Measurements from ENCODE around the gene CYP2C18.
"Not testable (repeated sequence)": the region's sequence is repeated elsewhere in the genome, so short reads cannot be mapped to it uniquely, and the experiment has no call there.

Gene CYP2C18

GRCh38 chr10:94683214-94684054 is at the start of gene CYP2C18:
Gene CYP2C18, plus strand, starts transcription at chr10:94683729. Its CDS starts 91 bp downstream, at chr10:94683820.
- DNase-seq: no peak

- not testable (repeated sequence) for DNase-seq
Observed at GRCh38 chr10:94638097-94638496, 45.4 kb upstream of the CYP2C18 start.

- DNase-seq: no peak
Observed at GRCh38 chr10:94639902-94640301, 43.6 kb upstream of the CYP2C18 start.

DNA sequence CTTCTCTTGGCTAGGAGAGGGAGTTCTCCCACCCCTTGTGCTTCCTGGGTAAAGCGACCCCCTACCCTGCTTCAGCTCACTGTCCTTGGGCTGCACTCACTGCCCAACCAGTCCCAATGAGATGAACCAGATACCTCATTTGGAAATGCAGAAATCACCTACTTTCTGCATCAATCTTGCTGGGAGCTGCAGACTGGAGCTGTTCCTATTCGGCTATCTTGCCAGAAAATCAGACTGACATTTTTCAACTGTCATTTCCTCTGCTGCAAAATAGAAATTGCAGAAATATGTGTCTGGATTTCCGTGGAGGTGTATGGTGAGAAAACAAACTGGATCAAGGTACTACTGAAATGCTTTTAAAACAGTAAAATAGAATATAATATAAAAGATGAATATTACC is 43.0 kb upstream of the CYP2C18 start:
- no peak for DNase-seq

DNA sequence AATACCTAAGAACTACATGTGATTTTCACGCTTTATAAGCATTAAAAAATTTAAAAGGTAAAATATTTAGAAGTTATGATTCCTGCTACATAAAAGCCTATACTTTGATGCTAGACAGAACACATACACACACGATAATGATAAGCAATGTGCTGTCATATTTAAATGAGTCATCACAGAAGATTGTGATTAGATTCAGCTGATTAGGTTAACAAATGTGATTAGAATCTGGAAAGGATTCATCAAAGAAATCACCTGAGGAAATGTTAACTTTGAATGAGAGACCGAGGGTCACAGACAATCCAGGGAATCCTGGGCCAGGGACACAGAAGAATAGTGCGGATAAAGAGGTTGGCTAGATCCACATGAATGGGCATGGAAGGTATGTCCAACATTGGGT is 42.0 kb upstream of the CYP2C18 start:
- no peak for DNase-seq

- DNase-seq: no peak
Observed at GRCh38 chr10:94644352-94644751, 39.2 kb upstream of the CYP2C18 start.

DNA sequence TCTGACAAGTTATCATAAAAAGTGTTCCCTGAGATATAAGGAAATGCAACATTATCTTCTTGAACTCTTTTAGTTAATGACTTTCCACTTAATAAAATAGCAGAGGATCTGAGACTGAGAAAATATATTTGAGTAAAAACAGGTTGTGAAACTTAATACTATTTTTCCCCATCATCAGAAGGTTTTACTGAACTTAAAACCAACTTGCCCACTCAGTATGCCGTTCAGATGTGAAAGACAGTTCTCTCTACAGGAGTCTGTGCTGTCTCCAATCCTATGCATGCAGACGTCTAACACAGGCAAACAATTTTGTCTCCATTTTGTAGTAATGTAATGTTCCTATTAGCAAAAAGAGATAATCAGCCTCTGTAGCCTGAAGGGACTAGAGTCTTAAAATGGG is 38.2 kb upstream of the CYP2C18 start:
- DNase-seq: no peak

GRCh38 chr10:94655201-94655600 is 28.3 kb upstream of the CYP2C18 start:
- not testable (repeated sequence) for DNase-seq

DNA sequence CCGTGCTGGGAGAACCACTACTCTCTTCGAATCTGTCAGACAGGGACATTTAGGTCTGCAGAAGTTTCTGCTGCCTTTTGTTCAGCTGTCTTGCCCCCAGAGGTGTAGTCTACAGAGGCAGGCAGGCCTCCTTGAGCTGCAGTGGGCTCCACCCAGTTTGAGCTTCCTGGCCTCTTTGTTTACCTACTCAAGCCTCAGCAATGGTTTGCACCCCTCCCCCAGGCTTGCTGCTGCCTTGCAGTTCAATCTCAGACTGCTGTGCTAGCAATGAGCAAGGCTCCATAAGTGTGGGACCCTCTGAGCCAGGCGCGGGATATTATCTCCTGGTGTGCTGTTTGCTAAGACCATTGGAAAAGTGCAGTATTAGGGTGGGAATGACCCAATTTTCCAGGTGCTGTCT is 20.5 kb upstream of the CYP2C18 start:
- DNase-seq: not testable (repeated sequence)

DNA sequence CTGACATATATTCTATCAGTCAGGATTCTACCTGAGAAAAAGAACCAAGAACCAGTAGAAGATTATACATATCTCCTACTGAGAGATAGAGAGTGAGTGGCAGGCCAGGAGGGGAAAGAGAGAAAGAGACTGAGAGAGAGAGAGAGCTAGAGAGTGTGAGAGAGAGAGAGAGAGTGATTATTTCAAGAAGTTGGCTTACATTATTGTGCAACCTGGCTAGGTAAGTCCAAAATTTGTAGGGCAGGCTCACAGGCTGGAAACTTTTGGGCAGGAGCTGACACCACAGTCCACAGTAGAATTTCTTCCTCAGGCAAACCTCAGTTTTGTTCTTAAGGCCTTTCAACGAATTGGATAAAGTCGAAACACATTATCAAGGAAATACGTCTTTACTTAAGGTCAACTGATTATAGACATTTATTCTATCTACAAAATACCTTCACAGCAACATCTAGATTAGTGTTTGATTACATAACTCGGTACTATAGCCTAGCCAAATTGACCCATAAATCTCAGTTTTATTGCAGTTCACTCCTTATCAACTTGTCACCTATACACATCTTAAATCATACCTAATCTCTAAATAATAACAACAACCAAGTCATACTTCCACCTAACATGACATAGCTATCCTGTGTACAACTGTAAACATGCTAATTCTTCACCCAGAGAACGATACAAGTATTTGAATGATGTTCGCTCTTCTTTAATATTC is 17.0 kb upstream of the CYP2C18 start:
- no peak for DNase-seq

DNA sequence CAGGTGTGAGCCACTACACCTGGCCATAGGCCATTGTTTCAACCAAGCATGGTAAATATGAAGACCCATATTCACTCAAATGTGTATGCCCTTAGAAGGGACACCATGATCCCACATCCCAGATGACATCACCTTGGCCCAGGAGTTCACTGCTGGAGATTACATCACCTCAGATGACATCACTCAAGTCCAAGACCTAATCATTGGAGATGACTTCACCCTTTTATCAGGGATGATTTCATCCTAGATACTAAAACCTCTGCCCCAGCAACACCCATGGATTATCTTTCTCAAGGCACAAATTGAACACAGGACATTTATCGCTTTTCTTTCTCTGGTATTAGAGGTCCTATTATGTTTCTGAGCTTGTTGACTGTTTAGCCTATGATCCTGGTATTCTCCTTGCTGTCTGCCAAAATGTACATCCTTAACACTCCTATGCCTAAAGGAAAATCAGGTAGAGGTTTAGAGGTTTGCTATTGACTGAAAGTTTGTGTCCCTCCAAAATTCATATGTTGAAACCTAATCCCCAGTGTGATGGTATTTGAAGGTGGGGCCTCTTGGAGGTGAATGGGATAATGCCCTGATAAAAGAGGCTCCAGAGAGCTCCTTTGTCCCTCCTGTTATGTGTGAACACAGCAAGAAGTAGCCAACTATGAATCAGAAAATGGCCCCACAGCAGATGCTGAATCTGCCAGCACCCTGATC is 9.8 kb upstream of the CYP2C18 start:
- no peak for DNase-seq

- no peak for DNase-seq
Observed at GRCh38 chr10:94676496-94676895, 7.0 kb upstream of the CYP2C18 start.

GRCh38 chr10:94677691-94678090 is 5.8 kb upstream of the CYP2C18 start:
- no peak for DNase-seq

DNA sequence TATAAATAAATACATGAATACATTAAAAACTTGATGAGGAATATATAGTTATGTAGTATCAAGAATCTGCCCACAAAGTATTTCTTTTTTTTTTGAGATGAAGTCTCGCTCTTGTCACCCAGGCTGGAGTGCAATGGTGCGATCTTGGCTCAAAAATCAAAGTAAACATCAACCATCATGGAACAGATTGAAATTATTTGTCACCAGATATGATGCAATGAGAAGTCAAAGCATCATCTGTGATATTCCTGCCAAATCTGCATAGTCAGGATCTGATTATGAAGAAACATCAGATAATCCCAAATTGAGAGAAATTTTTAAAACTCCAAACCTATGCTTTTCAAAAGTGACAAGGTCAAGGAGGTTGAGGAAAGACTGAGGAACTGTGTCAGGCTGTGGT is 5.1 kb upstream of the CYP2C18 start:
- DNase-seq: no peak

DNA sequence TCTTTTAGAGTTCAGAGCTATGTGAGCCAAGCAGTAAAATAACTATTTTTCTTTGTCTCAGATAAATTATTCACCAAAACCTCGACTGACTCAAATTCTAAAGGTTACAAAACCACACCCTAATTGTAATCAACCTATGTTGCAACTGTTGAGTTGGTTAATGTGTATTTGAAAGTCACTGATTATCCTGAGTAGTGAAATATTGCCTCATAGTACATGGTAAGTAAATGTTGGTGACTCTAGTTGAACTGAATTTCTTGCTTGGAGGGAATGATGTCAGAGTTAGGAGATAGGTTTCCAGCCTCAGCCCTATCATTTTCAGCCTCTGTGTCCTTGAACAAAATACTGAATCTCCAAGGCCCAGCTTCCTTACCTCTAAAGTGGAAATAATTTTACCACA is 3.0 kb upstream of the CYP2C18 start:
- no peak for DNase-seq

DNA sequence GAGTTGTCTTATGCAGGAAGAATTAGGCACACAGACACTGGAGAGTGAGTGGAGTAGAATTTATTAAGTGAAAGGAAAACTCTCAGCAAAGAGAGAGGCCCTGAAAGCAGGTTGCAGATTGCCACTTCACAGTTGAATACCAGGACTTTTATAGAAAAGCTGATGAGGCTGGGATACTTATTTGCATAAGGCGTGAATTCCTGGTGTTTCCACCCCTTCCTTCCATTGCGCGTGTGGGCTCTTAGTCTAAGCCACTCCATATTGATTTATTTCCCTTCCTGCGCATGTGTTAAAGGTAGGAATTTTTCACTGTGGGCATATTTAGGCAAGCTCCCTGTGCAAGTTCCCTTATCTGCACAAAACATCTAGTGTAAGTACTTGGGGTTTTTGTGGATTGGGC is 893 bp upstream of the CYP2C18 start:
- DNase-seq: not testable (repeated sequence)

GRCh38 chr10:94687625-94688248 is 4.2 kb downstream of the CYP2C18 start:
- no peak for DNase-seq

- no peak for DNase-seq
Observed at GRCh38 chr10:94706089-94706488, 22.6 kb downstream of the CYP2C18 start.

DNA sequence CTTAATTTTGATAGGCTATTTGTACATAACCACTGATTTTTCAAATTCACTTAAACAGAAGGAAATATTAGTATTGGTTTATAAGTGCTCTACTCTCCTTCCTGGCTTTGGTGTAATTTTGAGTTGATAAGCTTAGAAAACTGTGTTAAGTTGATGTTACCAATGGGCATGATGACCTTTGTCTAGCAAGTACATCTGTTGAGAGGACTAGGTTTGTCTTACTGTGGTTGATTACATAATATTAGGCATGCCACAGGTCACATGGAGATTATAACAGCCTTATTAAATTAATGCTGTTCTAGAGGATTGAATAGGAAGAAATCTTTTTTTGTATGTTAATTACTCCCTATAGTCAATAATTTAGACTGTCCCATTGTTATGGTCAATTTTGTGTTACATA is 27.0 kb downstream of the CYP2C18 start:
- DNase-seq: no peak

- no peak for DNase-seq
Observed at GRCh38 chr10:94725871-94726270, 42.3 kb downstream of the CYP2C18 start.

- DNase-seq: no peak
Observed at GRCh38 chr10:94735197-94735596, 51.7 kb downstream of the CYP2C18 start.

DNA sequence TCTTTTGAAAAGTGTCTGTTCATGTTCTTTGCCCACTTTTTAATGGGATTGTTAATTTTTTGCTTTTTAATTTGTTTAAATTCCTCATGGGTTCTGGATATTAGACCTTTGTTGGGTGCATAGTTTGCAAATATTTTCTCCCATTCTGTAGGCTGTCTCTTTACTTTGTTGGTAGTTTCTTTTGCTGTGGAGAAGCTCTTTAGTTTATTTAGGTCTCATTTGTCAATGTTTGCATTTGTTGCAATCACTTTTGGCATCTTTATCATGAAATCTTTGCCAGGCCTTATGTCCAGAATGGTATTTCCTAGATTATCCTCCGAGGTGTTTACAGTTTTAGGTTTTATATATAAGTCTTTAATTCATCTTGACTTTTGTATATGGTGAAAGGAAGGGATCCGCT is 55.1 kb downstream of the CYP2C18 start:
- DNase-seq: no peak

DNA sequence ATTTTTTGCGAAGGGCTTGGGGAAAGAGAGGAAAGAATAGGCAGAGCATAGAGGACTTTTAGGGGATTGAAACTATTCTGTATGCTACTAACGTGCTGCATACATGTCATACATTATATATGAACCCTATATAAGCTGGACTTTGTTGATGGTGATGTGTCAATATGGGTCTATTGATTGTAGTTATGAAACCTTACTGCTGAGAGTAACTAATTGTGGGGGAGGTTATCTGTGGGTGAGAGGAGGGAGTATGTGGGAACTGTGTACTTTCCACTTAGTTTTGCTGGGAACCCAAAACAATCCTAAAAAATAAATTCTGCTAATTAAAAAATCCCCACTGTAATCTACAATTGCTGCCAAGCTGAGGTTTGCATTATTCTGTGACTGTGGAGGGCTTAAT is 63.6 kb downstream of the CYP2C18 start:
- DNase-seq: no peak

All from hematopoietic multipotent progenitor cell treated with erythropoietin and hydrocortisone succinate and interleukin-3 and kit ligand, for 8 days (in vitro differentiated cells).